Stimulated activated CD8-positive, alpha-beta memory T cell treated with anti-CD3 and anti-CD28 coated beads, Interleukin-4, amount 100 ng/mL, for 1 hour (primary cell): Measurements from ENCODE around the gene ARPC2.

Experiments
- DNase-seq, 2 donors: peaks; one replicate each; pipeline ENCODE4 v3.0.0-alpha.2; 2020; ENCODE audit warnings: low read depth in 2 of 2, low spot score in 1 of 2

The ARPC2 gene

DNA sequence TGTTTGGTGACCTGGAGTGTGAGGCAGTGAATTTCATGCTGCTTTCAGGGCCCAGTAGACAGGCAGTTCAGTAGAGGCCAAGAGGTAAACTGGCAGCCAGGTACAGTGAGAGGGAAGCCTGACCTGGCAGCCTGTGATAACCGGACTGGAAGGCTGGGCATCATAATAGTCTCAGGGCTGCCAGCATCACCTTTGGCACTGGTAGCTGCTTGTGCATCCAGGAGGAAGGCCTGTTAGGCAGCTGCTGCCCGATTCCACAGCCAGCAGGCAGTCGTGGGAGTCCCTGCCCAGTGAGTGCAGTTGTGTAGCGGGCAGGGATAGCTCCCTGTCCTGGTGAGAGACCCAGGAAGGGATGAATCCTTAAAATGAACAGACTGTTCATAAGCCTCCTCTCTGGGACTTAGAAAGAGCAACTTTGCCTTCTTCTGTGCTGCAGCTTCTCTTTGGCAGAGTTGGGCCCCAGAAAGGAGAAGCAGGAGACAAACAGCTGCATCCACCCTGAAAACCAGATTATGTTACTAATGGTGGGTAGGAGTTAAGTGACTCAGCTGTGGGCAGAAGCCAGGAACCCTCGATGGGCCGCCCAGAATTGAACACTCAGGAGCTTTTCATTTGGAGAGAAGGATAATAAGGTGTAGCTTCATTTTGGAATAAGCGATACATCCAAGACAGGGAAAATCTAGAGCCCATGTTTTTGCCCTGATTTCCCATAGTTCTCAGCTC lies 35.7 kb downstream of the ARPC2 start:
- DNase-seq: no peak

DNA sequence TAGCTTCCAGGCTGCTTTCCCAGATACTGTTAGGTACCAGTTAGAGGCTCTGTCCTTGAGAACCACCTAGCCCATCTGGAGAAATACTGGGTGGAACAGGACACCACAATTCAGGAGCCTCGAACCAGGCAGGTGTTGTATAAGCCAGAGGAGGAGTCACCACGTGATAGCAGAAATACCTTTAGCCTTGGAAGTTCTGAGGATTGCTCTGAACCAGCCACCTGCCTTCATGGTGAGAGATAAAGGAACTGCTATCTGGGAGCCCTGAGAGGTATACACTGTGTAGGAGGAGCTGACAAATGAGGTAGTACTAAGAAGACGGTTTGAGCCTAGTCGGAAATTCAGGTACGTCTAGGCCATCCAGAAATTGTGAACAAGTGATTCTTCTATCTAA lies 36.2 kb downstream of the ARPC2 start:
- no peak for DNase-seq

DNA sequence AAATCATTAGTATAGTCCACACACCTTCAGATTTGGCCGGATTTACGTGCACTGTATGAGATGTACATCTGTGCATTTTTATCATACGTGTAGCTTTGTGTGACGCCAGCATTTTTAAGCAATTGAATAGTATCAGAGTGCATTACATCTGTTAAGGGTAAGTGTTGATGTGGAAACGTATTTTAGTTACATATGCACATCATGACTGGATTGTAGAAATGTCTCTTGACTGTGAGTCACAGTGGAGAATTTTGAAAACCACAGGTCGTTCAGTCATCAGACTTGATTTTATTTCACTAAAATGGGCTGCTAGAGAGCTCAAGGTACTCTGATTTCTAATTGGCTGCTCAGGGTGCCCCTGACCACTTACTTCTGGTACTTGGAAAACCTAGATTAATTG lies 38.5 kb downstream of the ARPC2 start:
- DNase-seq: no peak

DNA sequence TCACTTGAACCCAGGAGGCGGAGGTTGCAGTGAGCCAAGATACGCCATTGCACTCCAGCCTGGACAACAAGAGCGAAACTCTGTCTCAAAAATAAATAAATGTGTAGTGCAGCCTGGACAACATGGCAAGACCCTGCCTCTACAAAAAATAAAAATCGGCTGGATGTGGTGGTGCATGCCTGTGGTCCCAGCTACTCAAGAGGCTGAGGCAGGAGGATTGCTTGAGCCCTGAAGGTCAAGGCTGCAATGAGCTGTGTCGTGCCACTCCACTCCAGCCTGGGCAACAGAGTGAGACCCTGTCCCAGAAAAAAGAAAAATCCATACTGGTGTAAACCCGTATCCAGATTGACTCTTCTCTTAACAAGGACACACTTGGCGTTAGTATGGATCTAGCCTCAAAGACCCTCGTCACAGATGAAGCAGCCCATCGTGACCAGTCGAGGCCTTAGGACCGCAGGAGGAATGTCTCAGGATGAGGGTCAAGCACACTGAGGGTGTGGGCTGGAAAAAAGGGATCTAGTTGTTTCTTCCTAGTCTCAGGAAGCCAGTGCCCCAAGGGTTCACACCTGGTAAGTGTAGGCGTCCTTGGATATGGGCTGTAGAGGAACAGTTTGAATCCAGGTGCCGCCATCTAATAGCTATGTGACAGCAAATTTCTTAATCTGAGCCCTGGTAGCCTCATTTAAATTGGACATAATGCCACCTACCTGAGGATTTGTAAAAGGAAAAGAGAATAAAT lies 39.8 kb downstream of the ARPC2 start:
- DNase-seq: no peak

DNA sequence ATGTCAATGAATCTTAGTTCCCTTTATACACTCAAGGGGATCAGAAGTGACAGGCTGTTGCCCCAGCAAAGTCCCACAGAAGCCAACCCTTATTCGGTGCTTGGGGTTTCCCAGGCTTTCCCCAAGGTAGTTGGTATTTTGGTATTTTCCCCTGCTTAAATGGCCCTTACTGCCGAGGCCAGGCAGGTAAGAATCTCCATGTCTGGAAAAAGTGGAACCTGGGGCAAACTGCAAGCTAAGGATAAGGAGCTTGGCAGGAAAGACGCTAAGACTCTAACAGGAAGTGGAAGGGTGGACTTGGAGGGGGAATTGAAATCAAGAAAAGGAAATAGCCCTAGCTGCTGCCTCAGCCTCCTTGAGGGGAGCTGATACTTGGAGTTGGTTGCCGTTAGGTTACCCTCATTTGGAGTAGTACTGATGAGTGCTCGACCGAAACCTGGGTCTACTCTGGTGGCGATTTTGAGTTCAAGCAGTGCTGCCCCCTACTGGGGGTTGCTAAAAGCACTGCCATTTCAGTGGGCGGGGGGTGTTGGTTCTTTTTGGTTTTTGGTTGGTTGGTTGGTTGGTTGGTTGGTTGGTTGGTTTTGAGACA lies 40.5 kb downstream of the ARPC2 start:
- peak; percentile 43 to 46 for DNase-seq

DNA sequence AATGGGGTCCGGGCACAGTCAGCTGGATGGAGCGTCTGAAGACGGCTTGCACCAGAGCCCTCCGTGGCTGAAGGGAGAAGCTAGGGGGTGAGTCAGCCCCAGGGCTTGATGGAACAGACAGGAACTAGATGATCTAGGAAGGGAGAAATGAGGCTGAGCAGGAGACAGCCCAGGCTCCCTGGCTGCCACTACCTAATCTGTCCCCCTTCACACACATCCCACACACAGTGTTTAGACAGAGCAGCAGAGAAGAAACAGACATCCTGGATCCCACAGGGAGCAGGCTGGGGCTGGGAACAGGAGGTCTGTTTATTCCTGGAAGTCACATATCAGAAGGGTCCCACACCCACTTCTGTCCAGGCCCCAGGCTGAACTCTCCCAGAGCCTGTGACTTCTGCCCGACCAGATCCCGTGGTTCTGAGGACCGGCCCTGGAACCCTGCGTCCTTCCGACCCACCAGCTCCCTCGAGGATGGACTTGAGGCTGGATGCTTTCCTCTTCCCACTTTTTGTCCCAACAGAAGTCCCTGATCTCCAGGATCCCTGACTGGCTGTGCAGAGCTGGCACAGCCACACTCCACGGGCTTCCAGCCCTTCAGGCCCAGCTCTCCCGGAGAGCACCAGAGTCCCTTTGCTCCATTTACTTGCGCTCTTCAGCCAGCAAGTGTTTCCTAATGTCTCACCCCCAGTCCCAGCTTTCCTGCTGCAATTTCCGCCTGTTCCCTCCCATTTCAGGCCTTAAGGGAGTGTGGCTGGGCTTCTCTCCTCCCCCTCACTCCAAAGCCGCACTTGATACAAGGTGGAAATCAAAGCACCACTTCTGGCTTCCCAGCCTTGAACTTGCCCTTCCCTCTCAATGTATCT lies 42.3 kb downstream of the ARPC2 start:
- no peak for DNase-seq

DNA sequence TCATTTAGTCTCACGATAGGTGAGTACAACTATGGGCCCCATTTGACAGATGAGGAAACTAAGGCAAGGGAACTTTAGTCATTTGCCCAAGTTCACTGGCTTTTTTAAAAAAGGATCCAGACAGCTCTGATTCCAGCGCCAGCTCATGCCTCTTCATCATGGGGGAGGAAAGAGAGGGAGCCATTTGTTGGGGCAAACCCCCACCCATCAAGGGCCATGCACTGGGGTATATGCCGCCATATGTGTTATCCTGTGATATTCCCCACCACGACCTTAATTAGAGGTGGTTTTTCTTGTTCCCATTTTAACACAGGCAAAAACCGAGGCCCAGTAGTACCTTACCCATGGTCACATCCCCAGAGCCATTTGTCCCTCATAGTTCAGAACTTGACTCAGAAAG lies 43.2 kb downstream of the ARPC2 start:
- DNase-seq: no peak

DNA sequence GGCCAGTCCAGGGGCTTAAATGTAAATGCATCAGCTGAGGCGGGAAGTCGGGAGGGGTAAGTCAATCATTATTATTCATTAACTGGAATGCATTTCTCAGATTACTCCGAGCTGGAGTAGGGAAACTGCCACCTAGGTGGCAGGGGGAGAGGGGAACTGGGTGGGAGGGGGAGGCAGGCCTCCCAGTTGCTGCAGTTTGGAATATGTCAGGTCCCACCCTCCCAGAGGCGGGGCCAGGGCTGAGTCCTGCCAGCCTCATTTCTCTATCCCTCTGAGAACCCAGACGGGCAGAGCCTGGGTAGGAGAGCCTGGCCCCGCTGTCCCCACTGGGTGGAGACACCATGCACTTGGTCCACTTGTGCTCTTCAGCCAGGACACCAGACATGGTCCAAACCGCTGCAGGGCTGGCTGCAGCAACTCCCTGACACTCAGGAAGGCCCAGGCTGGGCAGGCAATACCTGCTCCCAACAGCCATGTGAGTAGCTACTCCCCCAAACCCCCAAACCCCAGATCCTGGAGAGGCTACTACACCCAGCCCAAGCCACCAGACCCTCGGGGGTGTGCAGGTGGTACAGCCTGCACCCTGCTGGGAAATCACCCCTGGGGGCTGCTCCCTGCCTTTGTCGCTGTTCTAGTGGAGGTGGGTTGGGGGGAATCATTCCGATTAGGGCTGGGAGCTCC lies 43.9 kb downstream of the ARPC2 start, which contains the start of gene GPBAR1:
Gene GPBAR1, plus strand, starts transcription at position 274 of the 681 bp plus-strand sequence. CDS start 1,710 bp downstream, outside the sequence.
- no peak for DNase-seq

DNA sequence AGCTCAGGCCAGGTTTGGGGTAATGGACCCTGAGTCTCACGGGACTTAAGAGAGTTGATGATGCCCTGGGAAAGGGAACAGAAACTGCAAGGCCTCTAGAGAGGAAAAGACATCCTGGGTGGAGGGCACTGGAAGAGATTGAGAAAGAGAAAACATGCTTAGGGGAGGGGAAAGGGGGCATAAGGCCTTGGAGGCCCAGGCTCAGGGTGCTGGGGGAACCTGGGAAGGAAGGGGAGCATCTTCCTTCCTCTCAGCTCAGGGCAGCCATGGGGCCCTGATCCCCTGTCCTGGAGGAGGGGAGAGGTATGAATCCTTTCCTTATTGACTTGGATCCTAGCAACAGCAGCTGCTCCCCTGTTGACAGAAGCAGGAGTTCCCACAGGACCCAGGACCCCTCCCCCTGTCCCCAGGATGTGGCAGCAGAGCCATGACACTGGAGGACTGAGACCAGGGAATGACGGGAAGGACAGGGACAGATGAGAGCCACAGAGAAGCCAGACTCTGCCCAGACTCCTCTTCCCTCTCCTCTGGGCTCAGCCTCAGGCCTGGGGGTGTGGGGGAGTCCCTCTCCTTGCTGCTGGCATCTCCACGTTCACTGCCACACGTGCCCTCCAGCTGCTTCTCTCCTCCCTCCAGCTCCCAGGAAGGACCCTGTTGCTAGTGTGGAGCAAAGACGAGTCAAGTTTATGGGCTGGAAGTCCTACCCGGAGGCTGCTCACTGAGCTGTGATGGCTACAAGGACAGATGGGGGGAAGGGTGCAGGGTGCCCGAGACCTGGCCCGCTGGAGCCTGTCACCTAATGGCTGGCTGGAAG lies 44.6 kb downstream of the ARPC2 start:
- DNase-seq: no peak

DNA sequence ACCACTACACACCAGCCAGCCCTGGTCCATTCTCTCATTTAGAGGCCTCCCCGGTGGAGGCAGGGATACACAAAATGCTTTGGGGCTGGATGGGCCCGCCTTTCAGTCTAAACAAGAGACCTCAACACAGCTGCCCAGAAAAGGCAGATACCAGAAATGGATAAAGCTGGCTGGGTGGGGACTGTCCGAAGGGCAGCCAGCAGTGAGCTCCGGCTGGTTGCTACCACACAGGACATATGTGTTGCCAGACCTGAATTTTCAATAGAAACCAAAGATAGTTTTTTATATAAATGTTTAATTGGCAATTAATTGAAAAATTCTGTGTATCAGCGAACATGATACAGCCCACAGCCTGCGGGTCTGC lies 45.2 kb downstream of the ARPC2 start:
- DNase-seq: no peak

DNA sequence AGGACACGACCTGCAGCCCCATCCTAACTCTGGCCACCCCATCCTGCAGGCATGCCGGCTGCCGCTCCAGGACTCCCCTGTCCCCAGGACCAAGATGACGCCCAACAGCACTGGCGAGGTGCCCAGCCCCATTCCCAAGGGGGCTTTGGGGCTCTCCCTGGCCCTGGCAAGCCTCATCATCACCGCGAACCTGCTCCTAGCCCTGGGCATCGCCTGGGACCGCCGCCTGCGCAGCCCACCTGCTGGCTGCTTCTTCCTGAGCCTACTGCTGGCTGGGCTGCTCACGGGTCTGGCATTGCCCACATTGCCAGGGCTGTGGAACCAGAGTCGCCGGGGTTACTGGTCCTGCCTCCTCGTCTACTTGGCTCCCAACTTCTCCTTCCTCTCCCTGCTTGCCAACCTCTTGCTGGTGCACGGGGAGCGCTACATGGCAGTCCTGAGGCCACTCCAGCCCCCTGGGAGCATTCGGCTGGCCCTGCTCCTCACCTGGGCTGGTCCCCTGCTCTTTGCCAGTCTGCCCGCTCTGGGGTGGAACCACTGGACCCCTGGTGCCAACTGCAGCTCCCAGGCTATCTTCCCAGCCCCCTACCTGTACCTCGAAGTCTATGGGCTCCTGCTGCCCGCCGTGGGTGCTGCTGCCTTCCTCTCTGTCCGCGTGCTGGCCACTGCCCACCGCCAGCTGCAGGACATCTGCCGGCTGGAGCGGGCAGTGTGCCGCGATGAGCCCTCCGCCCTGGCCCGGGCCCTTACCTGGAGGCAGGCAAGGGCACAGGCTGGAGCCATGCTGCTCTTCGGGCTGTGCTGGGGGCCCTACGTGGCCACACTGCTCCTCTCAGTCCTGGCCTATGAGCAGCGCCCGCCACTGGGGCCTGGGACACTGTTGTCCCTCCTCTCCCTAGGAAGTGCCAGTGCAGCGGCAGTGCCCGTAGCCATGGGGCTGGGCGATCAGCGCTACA lies 45.9 kb downstream of the ARPC2 start:
- DNase-seq: no peak

DNA sequence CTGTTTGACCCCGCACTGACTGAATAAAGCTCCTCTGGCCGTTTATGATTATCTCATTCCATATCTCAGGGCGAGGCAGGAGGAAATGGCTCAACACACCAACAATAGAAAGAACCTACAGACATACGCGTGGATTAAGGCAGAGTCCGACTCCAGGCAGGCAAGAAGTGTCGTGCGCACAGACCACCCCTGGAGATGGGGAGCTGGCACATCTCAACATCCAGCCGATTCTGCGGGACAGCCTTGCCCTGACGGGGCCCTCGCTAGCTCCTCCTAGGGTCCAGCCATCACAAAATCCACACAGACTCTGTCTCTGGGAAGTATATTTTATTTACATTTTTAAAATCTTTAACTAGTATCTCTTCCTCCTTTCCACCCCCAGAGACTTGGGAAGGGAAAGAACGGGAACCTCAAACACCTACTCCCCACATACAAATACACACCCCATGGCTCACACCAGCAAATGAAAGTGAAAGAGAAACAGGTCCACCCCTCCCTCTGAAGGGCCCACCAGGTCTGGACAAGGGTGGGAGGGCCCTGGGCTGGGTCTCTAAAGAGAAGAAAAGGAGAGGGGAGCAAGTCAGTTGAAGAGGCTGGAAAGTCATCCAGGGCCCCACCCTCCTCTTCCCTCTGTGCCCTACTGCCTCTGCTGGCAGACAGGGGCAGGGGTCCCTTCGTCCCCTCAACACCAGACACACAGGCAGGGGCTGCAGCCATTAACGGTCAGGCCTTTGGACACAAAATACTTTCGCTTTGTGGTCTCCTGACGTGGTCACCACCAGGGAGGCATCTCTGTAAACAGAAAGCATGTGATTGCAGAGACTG lies 47.0 kb downstream of the ARPC2 start:
- DNase-seq: no peak

DNA sequence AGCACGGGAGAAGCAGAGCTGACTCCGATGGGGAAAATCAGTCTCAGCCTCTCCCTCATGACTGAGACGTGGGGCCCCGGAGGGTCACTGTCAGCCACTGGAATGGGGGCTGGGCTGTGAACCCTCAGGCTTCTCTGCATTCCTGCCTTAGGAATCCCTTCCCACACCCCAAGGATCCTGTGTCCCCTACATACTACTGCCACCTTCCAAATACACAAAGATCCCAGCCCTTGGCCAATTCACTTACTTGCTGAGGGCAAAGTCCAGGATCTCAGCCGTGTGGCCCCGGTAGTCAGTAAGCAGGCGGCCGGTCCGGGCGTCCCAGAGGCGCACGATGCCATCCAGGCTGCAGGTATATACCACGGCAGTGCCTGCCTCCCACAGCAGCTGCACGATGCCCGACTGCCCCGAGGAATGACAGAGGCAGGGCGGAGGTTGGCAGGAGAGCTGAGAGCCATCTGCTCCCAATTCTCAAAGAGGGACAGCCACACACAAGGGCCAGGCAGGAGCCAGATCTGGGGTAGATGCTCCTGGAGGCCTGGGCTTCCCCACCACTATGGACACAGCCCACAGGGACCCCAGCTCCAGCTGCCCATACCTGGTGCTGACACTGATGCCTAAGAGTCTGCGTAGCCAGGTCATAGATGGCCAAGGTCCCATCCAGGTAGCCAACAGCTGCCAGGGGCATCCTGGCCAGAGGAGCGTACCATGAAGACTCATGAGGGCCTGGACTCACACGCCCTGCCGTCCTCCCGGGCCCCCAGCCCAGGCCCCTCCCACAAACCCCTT lies 48.0 kb downstream of the ARPC2 start:
- DNase-seq: no peak

DNA sequence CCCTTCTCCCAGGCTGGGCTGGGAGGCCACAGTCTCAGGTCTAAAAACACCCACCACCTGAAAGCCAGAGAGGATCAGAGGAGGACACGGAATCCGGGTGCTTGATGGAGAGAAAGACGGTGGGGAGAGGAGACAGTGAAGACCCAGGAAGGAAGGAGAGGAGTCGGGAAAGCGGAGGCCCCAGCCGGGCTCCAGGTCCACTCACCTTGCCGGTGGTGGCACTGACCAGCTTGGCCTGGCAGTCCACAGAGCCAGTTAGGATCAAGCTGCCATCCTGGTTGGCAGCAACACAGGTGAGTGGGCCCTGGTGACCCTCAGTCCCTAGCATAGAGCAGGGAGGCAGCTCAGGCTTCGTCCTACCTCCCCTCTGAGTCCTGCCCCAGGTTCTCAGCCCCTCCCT lies 48.6 kb downstream of the ARPC2 start:
- no peak for DNase-seq

DNA sequence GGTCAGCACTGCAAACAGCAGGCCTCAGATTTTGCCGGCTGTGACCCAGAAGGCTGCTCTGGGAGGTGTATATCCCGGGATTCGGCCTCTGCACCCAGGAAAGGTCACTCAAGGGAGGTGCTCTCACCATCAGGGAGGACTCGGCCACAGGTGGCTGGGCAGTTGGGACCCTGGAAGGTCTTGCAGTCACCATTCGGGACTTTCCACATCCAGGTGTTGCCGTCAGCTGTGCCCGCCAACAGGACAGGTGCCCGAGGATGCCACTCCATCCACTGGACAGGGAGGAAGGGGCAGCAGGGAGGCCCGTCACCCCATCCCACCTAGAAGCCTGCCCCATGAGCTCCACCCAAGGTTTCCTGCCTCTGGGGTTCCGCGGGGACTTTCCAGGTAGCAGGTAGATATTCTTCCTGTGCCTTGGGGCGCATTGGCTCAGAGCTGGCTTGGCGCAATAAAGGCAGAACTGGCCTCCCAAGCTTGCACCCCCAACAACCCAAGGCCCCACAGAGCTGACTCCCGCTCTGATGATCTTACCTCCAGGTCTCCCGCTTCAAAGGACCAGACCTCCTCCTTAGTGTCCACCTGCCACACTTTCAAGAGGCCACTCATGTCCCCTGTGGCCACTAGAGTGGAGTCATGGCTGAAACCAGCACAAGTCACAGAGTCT lies 49.5 kb downstream of the ARPC2 start:
- DNase-seq: no peak

DNA sequence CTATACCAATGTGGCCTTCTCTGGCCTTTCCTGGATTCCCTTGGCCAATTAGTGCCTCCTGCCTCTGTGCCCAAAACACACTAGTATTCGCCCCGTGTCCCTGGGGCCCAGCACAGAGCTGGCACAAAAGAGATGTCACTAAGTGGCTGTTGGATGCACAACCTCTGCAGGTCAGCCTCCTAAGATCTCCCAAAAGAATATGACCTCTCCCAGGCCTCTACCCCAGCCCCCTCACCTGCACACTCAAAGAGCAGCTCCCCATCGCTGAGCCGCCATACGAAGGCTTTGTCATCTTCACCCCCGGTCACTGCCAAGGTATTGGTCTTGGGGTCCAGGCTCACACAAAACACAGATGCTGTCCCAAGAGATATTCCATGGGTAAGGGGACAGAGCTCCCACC lies 50.3 kb downstream of the ARPC2 start:
- DNase-seq: no peak
